ENCODE results near the gene LTK. TPM values are rescaled to one million over a fixed set of nuclear protein-coding genes. Genes with fewer than 3 reads are reported as not detected.
A peak's percentile ranks its signal among the peaks of the same experiment; 100 is the strongest.

LTK gene
- total RNA-seq, 1 experiment from 2014 or later, result 10.9 TPM

- H3K4me3 ChIP-seq (ENCODE audit: low read depth, low read length), result no peak overlapping the region
- ChIA-PET CTCF (no interaction called here), POLR2A (interaction anchor here (0.6 kb wide), 1 partner anchor 677 kb away, joined by 4 read pairs; no protein-coding TSS in a partner anchor)
- no peak for DNase-seq
- peaks cover 14% of the 10 kb centered on the region for H3K4me1 ChIP-seq
- BruUV-seq (replicated peaks), result no TSS peak
- Mint-ChIP-seq H3K4me3 (ENCODE audit: unreplicated experiment) (no peak overlapping the region), H3K4me1 (ENCODE audit: low read depth, unreplicated experiment) (no peaks in the 10 kb centered on the region), H3K9me3 (ENCODE audit: unreplicated experiment) (no peaks in the 10 kb centered on the region), H3K27me3 (ENCODE audit: insufficient read depth, unreplicated experiment) (no peaks in the 10 kb centered on the region), H3K36me3 (ENCODE audit: insufficient read depth, unreplicated experiment) (peaks cover 49% of the 10 kb centered on the region), H3K27ac (ENCODE audit: unreplicated experiment) (no peak overlapping the region)
- H3K36me3 ChIP-seq (ENCODE audit: control insufficient read depth, insufficient read depth, low read length), result no peaks in the 10 kb centered on the region; the same call in none of the 2 replicates
- no peaks in the 10 kb centered on the region for H3K27me3 ChIP-seq (replicated peaks; ENCODE audit: control insufficient read depth, insufficient read depth, low read length)
- intact Hi-C loops (cut with micrococcal nuclease; ENCODE audit: unreplicated experiment), result no loop called here
- TF ChIP-seq CTCF (IDR thresholded peaks at IDR 0.05; ENCODE audit: insufficient read depth in 1 of 2, low read depth in 1 of 2, low read length in 1 of 2, severe bottlenecking in 1 of 2, unreplicated experiment in 1 of 2), result no peak
- H3K9me3 ChIP-seq, result no peaks in the 10 kb centered on the region
These were observed 30.5 kb downstream of the LTK start for GRCh38 chr15:41483115-41483514.

- Mint-ChIP-seq H3K4me1 (ENCODE audit: low read depth, unreplicated experiment) (no peaks in the 10 kb centered on the region), H3K4me3 (ENCODE audit: unreplicated experiment) (no peak overlapping the region), H3K9me3 (ENCODE audit: unreplicated experiment) (no peaks in the 10 kb centered on the region), H3K36me3 (ENCODE audit: insufficient read depth, unreplicated experiment) (peaks cover 55% of the 10 kb centered on the region), H3K27me3 (ENCODE audit: insufficient read depth, unreplicated experiment) (no peaks in the 10 kb centered on the region), H3K27ac (ENCODE audit: unreplicated experiment) (no peak overlapping the region)
- no peak overlapping the region for H3K4me3 ChIP-seq (ENCODE audit: low read depth, low read length)
- TSS peak; percentile 54 for BruUV-seq (replicated peaks)
- ChIA-PET POLR2A (interaction anchor here (0.5 to 0.6 kb wide), 2 partner anchors 10 to 676 kb away, joined by 4 read pairs; no protein-coding TSS in a partner anchor), CTCF (interaction anchor here (2.1 kb wide), 1 partner anchor 25 kb away, joined by 6 read pairs; no protein-coding TSS in a partner anchor)
- TF ChIP-seq CTCF (IDR thresholded peaks at IDR 0.05; ENCODE audit: insufficient read depth in 1 of 2, low read depth in 1 of 2, low read length in 1 of 2, severe bottlenecking in 1 of 2, unreplicated experiment in 1 of 2), result no peak
- no peak for DNase-seq
- H3K27me3 ChIP-seq (replicated peaks; ENCODE audit: control insufficient read depth, insufficient read depth, low read length), result no peaks in the 10 kb centered on the region
- intact Hi-C loops (cut with micrococcal nuclease; ENCODE audit: unreplicated experiment), result no loop called here
- no peaks in the 10 kb centered on the region for H3K9me3 ChIP-seq
- H3K4me1 ChIP-seq, result peaks cover 14% of the 10 kb centered on the region
- no peaks in the 10 kb centered on the region; the same call in none of the 2 replicates for H3K36me3 ChIP-seq (ENCODE audit: control insufficient read depth, insufficient read depth, low read length)
These were observed 31.3 kb downstream of the LTK start for GRCh38 chr15:41482110-41482877.

- Mint-ChIP-seq H3K9me3 (ENCODE audit: unreplicated experiment) (no peaks in the 10 kb centered on the region), H3K27ac (ENCODE audit: unreplicated experiment) (peak overlapping the region; percentile 26), H3K4me3 (ENCODE audit: unreplicated experiment) (no peak overlapping the region), H3K4me1 (ENCODE audit: low read depth, unreplicated experiment) (no peaks in the 10 kb centered on the region), H3K36me3 (ENCODE audit: insufficient read depth, unreplicated experiment) (peaks cover 54% of the 10 kb centered on the region), H3K27me3 (ENCODE audit: insufficient read depth, unreplicated experiment) (no peaks in the 10 kb centered on the region)
- H3K27me3 ChIP-seq (replicated peaks; ENCODE audit: control insufficient read depth, insufficient read depth, low read length), result no peaks in the 10 kb centered on the region
- intact Hi-C loops (cut with micrococcal nuclease; ENCODE audit: unreplicated experiment), result no loop called here
- H3K9me3 ChIP-seq, result no peaks in the 10 kb centered on the region
- no peak overlapping the region for H3K4me3 ChIP-seq (ENCODE audit: low read depth, low read length)
- CTCF ChIA-PET, result interaction anchor here (0.8 to 2.1 kb wide), 3 partner anchors 15 to 27 kb away, joined by 3 to 7 read pairs (median 6); no protein-coding TSS in a partner anchor
- peaks cover 14% of the 10 kb centered on the region for H3K4me1 ChIP-seq
- peaks cover 2% of the 10 kb centered on the region for H3K36me3 ChIP-seq (ENCODE audit: control insufficient read depth, insufficient read depth, low read length)
- no TSS peak for BruUV-seq (replicated peaks)
- POLR2A ChIA-PET, result no interaction called here
- no peak for DNase-seq
- TF ChIP-seq CTCF (IDR thresholded peaks at IDR 0.05; ENCODE audit: insufficient read depth in 1 of 2, low read depth in 1 of 2, low read length in 1 of 2, severe bottlenecking in 1 of 2, unreplicated experiment in 1 of 2), result no peak
These were observed 33.1 kb downstream of the LTK start for GRCh38 chr15:41480396-41481140.
